Islet of Langerhans (tissue), 1 donor: ENCODE measurements around the gene ATP9B.

ENCODE experiments used
- FAIRE-seq: peaks from one replicate; lab custom pipeline; 2011; peaks lifted over from hg19 to GRCh38; lab: Jason Lieb, UNC

Gene ATP9B

GRCh38 chr18:79382681-79383387 lies 313.6 kb downstream of the ATP9B start:
- FAIRE-seq, result no peak

GRCh38 chr18:79383388-79384056 lies 314.3 kb downstream of the ATP9B start:
- FAIRE-seq, result no peak

- no peak for FAIRE-seq
Measured at GRCh38 chr18:79384151-79384807, 315.1 kb downstream of the ATP9B start.

DNA sequence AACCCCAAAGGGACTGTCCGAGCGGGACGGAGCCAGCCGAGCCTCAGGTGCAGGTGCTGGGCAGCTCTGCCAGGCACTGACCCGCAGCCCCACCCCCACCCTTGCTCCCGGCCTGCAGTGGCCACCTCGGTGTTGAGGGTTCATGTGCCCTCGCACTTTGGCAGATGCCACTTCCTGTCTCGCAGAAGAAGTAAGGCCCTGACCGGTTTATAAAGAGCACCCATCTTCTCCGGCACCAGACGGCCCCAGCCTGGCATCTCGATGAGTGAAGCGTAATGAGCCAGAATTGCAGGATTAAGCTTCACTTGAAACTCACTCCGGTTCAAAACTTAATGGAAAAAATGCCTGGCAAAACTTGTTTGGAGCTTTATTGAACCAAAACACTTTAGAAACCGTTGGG lies 315.6 kb downstream of the ATP9B start:
- FAIRE-seq, result no peak

GRCh38 chr18:79385326-79385707 lies 316.1 kb downstream of the ATP9B start:
- no peak for FAIRE-seq

- no peak for FAIRE-seq
Measured at GRCh38 chr18:79385708-79386341, 316.6 kb downstream of the ATP9B start.

GRCh38 chr18:79386547-79386946 lies 317.4 kb downstream of the ATP9B start:
- no peak for FAIRE-seq

GRCh38 chr18:79387214-79387613 lies 318.0 kb downstream of the ATP9B start:
- no peak for FAIRE-seq

GRCh38 chr18:79387615-79388014 lies 318.4 kb downstream of the ATP9B start:
- no peak for FAIRE-seq

- FAIRE-seq, result no peak
Measured at GRCh38 chr18:79388043-79388442, 318.8 kb downstream of the ATP9B start.

GRCh38 chr18:79389689-79390088 lies 320.5 kb downstream of the ATP9B start:
- FAIRE-seq, result no peak

- no peak for FAIRE-seq
Measured at GRCh38 chr18:79392226-79392625, 323.0 kb downstream of the ATP9B start.

DNA sequence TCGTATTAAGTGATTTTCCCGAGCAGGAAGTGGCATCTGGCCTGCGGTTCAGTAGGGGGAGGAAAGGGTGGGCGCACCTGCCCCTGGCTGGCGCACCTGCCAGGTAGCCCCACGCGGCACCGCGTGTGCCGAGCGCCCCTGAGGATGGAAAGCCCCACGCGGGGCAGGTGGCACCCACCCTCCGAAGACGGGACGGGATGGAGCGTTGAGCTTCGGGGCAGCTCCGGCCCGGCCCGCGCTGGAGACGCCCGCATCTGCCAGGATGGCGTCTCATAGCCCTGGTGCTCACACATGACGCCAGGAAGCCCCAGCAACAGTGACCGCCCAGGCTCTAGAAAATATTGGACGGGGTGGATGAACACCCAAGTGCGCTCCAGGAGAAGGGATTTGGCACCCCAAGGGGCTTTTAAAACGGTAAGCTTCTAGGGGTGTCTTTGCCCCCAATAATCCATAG lies 324.0 kb downstream of the ATP9B start:
- FAIRE-seq, result no peak

GRCh38 chr18:79393635-79394533 lies 324.7 kb downstream of the ATP9B start:
- no peak for FAIRE-seq

DNA sequence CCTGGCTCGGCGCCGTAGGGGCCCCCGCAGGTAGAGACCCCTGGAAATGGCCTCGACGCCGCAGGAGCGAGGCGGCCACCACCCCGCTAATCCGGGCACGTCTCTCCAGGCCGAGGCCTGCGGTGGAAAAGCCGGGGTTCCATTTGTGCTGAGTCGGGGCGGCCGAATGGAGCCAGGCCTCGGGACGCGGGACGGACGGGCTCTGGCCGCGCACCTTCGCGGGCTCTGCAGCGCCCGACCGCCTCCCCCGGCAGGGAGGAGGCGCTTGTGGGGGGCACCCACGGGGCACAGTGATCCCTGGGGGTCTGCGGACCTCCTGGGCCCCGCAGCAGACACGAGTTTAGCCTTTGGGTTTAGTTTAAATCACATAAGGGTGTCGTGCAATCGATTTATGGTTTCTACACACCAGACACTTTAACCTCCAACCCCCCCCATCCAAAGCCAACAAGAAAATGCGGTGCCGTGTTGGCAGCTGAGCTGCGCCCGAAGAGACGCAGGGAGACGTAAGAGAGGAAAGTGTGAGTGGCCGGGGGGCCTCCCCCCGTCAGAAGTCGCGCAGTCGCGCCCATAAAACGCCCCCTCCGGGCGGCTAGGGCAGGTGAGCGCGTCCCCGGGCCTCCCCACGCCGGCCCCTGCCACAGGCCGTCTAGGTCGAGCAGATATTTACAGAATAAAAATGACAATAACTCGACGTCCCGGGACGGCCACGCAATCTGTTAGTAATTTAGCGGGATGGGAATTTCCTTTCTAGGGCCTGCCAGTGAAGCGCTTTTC lies 325.5 kb downstream of the ATP9B start:
- FAIRE-seq, result no peak

- FAIRE-seq, result no peak
Measured at GRCh38 chr18:79395308-79395640, 326.1 kb downstream of the ATP9B start.

DNA sequence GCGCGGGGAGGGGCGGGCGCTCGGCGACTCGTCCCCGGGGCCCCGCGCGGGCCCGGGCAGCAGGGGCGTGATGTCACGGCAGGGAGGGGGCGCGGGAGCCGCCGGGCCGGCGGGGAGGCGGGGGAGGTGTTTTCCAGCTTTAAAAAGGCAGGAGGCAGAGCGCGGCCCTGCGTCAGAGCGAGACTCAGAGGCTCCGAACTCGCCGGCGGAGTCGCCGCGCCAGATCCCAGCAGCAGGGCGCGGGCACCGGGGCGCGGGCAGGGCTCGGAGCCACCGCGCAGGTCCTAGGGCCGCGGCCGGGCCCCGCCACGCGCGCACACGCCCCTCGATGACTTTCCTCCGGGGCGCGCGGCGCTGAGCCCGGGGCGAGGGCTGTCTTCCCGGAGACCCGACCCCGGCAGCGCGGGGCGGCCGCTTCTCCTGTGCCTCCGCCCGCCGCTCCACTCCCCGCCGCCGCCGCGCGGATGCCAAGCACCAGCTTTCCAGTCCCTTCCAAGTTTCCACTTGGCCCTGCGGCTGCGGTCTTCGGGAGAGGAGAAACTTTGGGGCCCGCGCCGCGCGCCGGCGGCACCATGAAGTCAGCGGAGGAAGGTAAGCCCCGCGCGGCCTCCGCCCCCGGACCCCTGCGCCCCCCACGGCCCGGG lies 326.7 kb downstream of the ATP9B start, which contains the start of gene NFATC1:
TSS of gene NFATC1 (plus strand) at position 170 of the 644 bp plus-strand sequence. CDS start at position 465, 295 bp downstream.
- no peak for FAIRE-seq

DNA sequence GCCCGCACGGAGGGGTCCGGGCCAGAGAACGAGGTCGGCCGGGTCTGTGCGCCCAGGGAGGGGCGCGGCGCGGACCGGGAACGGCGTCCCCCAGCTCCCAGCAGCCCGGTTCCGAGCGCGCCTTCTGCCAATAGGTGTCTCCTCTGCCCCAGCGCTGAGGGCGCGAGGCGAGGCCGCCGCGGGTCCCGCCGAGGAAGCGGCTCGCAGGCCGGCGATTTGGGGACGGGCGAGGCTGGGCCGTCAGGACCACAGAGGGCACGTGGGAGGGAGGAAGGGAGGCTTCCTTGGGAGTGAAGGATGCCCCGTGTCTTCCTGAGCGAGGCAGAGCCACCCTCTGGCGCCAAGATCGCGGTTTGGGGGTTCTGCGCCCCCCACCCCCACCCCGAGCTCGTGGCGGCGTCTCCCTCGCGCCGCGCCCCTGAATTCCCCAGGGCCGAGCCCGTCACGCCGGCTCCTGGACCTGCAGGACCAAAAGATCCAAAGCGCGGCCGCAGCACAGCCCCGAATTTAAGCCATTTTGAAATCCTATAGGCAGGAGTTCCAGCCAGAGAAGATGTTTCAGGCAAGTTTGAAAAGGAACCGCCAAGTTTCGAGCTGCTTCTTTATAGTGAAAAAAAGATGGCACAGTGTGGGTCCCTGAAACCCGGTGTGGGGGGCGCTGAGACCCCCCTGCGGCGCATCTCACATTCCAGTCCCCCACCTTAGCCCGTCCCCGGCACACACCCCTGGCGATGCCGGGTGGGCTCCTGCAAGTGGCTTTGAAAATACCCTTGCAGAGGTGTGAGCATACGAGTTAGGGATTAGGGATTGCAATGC lies 327.4 kb downstream of the ATP9B start:
- no peak for FAIRE-seq

DNA sequence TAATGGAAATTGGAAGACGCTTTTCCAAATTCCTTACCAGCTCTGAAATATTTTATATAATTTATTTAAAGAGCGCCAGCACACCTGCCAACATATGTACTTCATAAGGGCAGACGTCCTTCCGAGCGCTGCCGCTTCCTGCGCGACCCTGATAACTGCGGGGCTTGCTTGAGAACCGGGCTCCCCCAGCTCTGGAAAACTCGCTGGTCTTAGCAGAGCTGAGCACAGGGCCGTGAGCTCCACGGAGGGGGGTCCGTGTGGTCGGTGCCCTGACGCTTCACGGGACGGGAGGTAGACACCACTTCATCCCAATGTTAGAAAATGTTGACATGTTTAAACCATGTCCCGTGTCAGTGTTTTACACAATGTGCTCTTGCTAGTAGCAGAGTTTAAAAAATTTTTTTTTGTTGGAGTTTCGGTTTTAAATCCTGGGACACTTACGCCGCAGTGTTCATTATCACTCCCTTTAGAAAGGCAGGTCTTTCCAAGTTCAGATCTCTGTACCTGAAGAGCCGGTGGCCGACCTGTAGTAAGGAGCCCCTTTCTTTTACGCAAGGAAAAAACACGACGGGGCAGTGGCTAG lies 328.1 kb downstream of the ATP9B start:
- FAIRE-seq, result no peak
